Transverse colon (tissue), 4 donors: ENCODE data around the gene MAST2.

Experiments used
- POLR2AphosphoS5 ChIP-seq, 3 donors: sonication (generic); formaldehyde crosslinking; IDR thresholded peaks; one replicate each; pipeline ENCODE4 v1.6.1; 2016; ENCODE audit warnings: antibody characterized with exemption in 3 of 3
- TF ChIP-seq, protein P1 (sequence below), 5 experiments: fragments of 200-600 bp in 3 of 5; fragments of 450-650 bp in 2 of 5; sonication (generic) in 3 of 5; IDR thresholded peaks; 1 replicate in 2 of 5; 2 replicates in 3 of 5; pipeline ENCODE4 v1.5.1; 2016 to 2017; ENCODE audit warnings: antibody characterized with exemption in 5 of 5, inconsistent platforms in 3 of 5, mild to moderate bottlenecking in 2 of 5, moderate library complexity in 1 of 5

DNA sequence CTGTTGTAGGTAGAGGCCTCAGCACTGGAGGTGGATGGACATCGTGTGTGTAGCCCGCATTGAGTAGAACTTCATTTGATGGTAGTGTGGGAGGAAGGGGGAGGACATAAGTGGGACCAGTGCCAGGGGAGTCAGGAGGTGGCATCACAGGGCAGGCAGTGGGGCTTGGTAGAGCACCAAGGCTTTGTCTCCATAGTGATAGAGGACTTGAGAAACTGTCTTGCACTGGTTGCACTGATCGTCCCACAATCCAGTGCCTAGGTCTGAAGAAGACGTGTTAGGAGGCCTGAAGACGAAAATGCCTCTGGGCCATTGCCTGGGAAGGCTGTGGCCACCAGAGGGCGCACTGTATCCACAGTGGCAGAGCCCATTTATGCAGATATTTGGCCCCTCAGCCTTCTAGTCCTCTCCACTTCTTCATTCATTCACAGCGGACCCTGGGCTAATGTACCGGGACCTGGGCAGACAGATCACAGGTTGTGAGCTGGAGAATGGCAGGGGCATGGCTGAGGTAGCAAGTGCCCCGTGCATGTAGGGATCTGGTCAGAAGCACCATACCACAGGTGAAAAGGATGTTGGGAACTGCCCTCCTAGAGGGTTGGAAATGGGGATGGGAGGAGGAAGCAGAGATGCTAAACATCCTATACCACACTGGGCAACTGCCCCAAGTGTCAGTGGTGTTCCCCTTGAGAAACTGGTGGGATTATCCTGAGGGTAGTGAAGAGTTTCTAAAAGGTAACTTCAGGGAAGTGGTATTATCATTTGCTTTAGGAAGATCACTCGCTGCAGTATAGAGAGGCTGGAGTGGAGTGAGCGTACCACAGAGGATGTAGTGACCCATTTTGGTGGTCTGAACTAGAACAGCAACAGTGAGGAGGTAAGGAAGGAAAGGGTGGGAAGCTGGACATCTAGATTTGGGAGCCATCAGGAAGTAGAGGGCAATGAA lies 233.8 kb downstream of the MAST2 start:
- TF ChIP-seq, protein P1, sequence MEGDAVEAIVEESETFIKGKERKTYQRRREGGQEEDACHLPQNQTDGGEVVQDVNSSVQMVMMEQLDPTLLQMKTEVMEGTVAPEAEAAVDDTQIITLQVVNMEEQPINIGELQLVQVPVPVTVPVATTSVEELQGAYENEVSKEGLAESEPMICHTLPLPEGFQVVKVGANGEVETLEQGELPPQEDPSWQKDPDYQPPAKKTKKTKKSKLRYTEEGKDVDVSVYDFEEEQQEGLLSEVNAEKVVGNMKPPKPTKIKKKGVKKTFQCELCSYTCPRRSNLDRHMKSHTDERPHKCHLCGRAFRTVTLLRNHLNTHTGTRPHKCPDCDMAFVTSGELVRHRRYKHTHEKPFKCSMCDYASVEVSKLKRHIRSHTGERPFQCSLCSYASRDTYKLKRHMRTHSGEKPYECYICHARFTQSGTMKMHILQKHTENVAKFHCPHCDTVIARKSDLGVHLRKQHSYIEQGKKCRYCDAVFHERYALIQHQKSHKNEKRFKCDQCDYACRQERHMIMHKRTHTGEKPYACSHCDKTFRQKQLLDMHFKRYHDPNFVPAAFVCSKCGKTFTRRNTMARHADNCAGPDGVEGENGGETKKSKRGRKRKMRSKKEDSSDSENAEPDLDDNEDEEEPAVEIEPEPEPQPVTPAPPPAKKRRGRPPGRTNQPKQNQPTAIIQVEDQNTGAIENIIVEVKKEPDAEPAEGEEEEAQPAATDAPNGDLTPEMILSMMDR (IDR thresholded peaks at IDR 0.05), result peak; percentile 97 to 98 (median 98)
- TF ChIP-seq POLR2AphosphoS5 (IDR thresholded peaks at IDR 0.05), result peak in 2 of 3 donors; percentile 21 to 64
